Activated CD4-positive, alpha-beta T cell treated with anti-CD3 and anti-CD28 coated beads, Interleukin-2, amount 50 U/mL, for 48 hours (primary cell): ENCODE measurements around the gene TICAM2.
"Not testable (repeated sequence)": the region's sequence is repeated elsewhere in the genome, so short reads cannot be mapped to it uniquely, and the experiment has no call there.

ENCODE experiments used
- DNase-seq, 2 experiments: peaks; one replicate each; pipeline ENCODE4 v3.0.0-alpha.2; 2020

TICAM2 gene

DNA sequence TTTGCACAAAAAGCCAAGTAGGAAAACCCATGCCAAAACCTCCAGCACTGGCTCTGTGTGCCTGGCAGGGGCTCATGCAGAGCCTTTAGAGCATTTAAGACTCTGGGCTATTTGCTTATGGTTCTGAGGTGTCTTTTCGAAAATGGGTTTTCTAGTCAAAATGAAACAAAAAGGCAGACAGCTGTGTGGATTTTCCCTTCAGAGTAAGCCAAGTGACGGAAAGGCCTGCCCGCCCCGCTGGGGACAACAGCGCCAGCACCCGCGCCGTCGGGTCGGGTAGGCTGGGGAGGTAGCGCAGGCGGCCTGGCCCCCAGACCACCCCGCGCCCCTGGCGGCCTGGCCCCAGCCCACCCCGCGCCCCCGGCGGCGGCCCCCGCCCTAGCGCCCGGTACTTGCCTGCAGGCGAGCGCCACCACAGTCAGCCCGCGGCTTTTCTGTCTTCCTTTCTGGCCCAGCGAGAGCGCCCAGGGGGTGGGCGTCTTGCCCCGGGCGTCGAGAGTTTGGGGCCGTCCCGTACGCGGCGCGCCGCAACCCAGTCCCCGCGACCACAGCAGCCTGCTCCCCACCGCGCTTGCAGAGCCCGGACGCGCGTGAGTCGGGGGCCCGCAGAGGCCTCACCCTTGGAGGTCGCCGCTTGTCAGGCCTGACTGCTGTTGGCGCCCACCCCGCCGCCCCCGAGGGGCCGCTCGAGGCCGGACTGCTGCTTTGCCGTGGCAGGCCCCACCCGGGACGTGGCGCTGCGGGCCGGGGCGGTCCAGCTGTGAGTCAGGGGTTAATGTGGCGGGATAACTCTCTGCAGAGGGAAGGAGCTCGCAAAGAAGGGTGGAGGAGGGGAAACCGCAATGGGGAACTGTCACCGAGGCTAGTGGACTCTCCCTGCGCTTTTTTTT is at the start of gene TICAM2:
TSS of gene TICAM2 (minus strand) at position 779 of the 890 bp plus-strand sequence. CDS start 21,223 bp downstream, outside the sequence.
- peak; percentile 63 to 71 for DNase-seq

DNA sequence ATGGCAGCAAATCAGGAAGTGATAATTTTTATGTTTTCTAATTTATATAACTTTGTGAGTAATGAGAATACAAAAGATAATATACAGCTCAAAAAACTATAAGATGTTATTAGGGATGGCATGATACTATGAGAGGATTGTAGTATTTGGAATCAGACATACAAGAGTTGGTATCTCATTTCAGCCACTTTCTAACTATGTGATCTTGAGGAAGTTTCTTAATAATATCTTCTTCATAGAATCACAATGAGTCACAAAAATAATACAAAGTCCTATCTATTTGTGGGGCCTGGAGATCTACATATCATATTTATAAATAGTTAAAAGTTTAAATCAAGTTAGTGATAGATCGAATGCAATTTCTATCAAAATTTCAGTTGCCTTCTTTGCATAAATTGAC is 47.3 kb upstream of the TICAM2 start:
- DNase-seq, result no peak

DNA sequence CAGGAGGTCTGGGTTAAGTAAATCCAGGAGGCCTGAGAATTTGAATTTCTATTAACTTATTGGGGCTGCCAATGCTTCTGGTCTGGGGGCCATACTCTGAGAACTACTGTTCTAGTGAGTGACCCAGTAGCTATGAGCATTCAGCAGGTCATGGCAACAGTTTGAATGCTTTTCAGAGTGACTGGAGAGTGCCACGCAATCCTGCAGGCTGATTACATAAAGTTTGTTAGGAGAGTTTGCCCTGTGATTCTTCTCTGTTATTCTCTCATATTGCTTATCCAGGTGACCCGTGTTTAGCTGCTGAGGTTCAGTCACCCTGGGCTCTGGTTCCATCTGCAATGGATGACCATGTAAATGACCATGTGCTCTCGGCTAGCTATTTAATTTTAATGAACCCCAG is 45.8 kb upstream of the TICAM2 start:
- no peak for DNase-seq

- not testable (repeated sequence) for DNase-seq
Measured at GRCh38 chr5:115645386-115645785, 43.1 kb upstream of the TICAM2 start.

DNA sequence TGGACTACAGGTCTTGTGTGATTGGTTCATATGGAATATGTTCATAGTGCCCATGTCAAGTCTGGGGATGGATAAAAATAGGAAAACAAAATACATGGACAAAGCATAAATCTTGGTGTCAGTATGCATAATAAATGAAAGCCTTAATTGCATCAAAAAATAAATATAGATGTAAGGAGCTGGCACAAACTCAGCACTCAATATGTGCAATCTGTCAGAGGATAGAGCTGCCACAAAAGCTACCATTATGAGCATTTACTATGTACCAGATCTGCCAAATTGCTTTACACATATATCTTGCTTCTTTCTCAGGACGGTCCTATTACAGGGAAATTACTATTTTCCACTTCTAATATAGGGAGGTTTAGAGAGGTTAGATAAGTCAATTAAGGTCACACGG is 41.8 kb upstream of the TICAM2 start:
- DNase-seq, result no peak

GRCh38 chr5:115641948-115642347 is 39.7 kb upstream of the TICAM2 start:
- no peak for DNase-seq

DNA sequence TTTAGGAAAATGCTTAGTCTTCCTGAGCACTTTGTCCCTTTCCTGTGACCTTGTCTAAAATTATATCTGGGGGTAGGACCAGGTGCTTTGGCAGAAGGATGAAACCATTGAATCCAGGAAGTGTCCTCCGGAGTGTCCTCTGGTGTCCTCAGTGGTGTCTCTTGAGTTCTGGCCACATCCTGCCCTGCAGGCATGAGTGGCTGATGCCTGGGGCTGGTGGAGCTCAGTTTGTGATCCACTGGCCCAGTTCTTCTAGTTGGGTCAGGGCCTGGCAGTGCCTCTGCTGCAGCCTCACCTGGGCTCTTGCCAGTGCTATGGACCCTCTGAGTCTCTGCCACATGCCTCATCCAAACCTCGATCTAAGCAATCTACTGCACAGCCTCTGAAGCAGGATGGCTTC is 38.0 kb upstream of the TICAM2 start:
- no peak for DNase-seq

- no peak for DNase-seq
Measured at GRCh38 chr5:115639377-115639776, 37.1 kb upstream of the TICAM2 start.

DNA sequence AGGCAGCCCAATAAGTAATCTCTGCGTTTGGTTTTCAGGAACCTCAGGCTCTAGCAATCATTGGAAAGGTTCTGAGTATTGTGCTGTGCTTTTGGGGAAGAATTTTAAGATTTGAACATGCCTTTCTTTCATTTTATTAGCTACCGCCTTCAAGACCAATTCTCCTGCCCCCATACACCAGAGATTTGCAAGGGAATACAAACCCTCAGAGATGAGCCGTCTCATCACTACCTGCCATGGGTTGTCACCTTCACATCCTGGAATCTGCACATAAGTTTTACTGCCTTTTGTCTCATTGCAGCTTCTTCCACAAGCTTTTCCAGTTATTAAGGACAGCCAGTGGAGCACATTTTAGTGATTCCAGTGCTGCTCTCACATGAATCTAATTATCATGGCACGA is 35.2 kb upstream of the TICAM2 start:
- no peak for DNase-seq

DNA sequence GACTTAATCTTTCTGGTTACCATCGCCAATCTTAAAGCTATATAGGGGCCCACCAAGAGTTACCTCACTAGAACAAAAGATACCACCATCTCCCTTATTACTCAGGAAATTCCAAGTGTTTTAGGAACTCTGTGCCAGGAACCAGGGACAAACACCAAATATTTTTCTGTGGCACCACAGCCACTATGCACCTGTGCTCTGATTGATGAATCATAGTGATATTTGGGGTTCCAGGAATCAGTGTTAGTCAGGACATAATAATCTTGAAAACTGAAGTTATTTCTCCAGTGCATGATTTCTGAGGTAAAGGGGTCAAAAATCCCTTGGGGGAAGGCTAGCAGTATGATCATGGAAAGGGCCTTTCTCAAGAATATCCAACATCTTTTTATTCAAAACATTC is 33.7 kb upstream of the TICAM2 start:
- DNase-seq, result no peak

DNA sequence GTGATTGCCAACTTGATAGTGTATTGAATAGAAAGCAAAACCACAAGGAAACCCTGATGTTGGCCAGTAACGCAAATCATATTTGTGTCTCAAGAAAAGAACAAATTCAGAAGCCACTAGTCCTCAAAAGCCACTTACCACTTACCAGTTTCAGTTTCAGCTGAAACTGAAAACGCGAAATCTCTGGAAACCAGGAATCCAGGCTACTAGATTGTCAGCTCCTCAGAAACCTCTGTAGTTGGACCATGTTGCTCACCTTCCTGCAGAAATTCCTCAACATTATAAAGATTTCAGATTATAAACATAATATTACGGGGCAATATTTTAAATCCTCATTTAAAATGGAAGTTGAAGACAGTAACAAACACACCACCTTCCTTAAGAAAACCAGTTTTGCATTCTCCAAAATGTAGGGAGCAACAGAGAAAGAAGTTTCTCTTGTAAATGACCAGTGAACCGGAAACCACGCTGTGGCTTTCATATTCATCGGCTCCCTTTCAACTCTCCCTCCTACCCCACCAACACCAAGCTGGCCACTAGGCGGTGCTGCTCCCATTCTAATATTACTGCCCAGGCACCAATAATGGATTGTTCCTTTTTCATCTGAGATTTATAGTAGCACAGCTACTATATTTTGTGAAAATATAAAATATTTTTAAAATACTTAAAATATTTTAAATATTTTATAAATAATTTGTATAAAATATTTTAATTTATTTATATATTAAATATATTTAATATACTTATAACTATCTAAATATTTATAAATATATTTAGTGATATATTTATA is 32.3 kb upstream of the TICAM2 start:
- DNase-seq, result peak; percentile 90 to 92

GRCh38 chr5:115629903-115630302 is 27.6 kb upstream of the TICAM2 start:
- DNase-seq, result no peak

DNA sequence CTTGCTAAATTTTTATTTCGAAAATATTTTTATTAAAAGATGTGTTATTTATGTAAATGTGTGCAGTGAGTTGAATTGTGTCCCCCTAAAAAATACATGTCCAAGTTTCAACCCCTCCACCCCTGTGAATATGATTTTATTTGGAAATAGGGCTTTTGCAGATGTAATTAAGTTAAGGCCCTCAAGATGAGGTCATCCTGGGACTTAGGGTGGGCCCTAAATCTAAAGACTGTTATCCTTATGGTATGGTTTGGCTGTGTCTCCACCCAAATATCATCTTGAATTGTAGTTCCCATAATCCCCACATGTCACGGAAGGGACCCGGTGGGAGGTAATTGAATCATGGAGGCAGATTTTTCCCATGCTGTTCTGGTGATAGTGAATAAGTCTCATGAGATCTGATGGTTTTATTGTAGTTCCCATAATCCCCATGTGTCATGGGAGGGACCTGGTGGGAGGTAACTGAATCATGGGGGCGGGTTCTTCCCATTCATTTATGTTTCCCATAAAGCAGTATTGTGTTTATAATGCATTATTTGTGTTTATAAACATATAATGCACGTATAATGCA is 25.1 kb upstream of the TICAM2 start:
- DNase-seq, result no peak

GRCh38 chr5:115626445-115626823 is 24.2 kb upstream of the TICAM2 start:
- no peak for DNase-seq

- peak; percentile 100 for DNase-seq
Measured at GRCh38 chr5:115625579-115626444, 23.5 kb upstream of the TICAM2 start, which contains the start of gene TMED7. Gene TMED7 (minus strand): TSS chr5:115626036. CDS start chr5:115625792, 244 bp downstream.

GRCh38 chr5:115624994-115625393 is 22.7 kb upstream of the TICAM2 start:
- no peak for DNase-seq

GRCh38 chr5:115623658-115624057 is 21.4 kb upstream of the TICAM2 start:
- no peak for DNase-seq

- no peak for DNase-seq
Measured at GRCh38 chr5:115621365-115621900, 19.2 kb upstream of the TICAM2 start.

DNA sequence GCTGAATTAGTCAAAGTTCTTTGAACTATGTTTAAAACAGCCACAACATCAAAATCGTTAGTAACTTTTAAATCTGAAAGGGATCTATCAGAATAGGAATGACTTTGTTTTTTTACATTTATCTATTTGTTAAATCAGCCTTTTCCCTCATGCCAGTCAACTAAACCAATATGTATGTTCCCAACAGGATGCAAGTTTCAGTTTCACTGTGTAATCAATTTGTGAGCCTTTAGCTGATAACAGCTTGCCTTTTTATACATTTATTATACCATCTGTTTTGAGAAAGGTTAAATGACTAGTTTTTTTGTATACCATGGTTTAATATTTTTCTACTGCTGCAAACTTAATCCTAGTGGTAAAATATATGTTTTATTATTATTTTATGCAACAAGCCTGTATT is 14.6 kb upstream of the TICAM2 start:
- DNase-seq, result no peak

GRCh38 chr5:115616472-115616871 is 14.2 kb upstream of the TICAM2 start:
- no peak for DNase-seq

GRCh38 chr5:115611873-115612272 is 9.6 kb upstream of the TICAM2 start:
- no peak for DNase-seq

DNA sequence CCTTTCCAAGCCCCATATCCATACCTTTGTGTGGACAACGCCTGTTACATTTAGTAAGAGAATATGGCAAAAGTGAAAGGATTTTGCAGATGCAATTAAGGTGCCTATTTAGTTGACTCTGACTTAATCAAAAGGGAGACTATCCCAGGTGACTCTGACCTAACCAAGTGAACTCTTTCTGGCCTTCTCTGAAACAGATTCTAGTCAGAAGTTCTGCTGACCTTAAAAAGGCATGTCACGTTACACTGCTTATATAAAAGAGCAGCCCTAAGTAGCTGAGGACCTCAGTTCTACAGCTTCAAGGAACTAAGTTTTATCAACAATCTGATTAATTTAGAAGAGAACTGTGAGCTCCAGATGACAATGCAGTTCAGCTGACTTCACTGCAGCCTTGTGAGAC is 5.7 kb upstream of the TICAM2 start:
- no peak for DNase-seq
